SKM-1 (cell line): ENCODE measurements around the gene PIK3R4.

ENCODE experiments used
- DNase-seq: peaks from one replicate; lab custom pipeline; 2025; ENCODE audit not compliant: unreplicated experiment; lab: John Stamatoyannopoulos, UW

PIK3R4 gene

GRCh38 chr3:130644628-130645253 is 101.9 kb downstream of the PIK3R4 start:
- DNase-seq: no peak

- DNase-seq: no peak
These were observed 106.6 kb downstream of the PIK3R4 start for GRCh38 chr3:130640027-130640426.

DNA sequence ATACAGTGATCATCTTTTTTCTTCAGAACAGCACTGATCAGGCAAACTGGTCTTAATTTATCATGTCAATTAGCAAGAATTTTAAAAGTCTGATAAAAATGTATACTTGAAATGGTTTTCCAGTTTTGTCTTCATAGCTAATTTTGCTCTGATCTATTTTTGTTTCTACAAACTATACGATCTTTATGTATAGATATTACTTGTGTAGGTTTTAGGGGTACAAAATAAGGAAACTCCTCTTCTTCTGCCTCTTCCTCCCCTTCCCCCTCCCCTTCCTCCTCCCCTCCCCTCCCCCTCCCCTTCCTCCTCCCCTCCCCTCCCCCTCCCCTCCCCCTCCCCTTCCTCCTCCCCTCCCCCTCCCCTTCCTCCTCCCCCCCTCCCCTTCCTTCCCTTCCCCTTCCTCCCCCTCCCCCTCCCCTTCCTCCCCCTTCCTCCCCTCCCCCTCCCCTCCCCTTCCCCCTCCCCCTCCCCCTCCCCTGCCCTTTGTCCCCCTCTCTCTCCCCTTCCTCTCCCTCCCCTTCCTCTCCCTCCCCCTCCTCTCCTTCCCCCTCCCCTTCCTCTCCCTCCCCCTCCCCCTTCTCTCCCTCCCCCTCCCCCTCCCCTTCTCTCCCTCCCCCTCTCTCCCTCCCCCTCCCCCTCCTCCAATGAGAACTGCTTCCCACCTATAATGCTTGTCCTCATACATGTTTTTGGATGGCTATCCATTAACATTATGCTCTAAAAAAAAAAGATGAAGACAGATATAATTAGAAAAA is 110.0 kb downstream of the PIK3R4 start:
- no peak for DNase-seq

DNA sequence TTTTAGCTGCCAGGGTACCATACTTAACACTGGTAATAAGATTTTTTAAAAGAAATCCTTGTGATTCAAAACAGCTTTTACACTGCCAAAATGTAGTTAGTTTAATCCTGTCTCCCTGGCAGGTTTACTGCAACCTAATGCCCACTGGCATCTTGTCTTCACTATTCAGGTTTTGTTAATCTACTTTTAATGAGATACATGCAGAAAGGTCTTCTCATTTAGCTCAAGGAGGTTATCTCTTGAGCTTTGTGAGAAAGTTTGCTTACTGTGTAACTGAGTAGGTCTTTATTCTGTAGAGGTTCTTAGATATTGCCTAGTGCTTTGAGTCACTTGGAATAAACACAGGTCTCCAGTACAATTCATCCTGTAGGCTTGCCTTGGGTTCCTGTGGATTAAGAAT is 110.7 kb downstream of the PIK3R4 start:
- DNase-seq: no peak

GRCh38 chr3:130635285-130635684 is 111.3 kb downstream of the PIK3R4 start:
- DNase-seq: no peak
